Neural cell (in vitro differentiated cells): ENCODE measurements around the gene DIP2C. TPM values are rescaled to one million over a fixed set of nuclear protein-coding genes. Genes with fewer than 3 reads are reported as not detected.

Source experiments
- H2AFZ ChIP-seq: fragments of 200-600, 300-800 bp; sonication (generic), shearing (Covaris generic); 2 replicates; pipeline ENCODE4 v1.6.0; 2014; ENCODE audit warnings: low read depth, mild to moderate bottlenecking, antibody characterized with exemption, low read length, moderate library complexity
- H3F3A ChIP-seq: fragments of 200-600 bp; shearing (Covaris generic); 2 replicates; pipeline ENCODE4 v1.6.1; 2016; ENCODE audit warnings: mild to moderate bottlenecking, moderate library complexity, mixed read lengths, antibody characterized with exemption, low read length; ENCODE audit not compliant: insufficient read depth, poor library complexity, severe bottlenecking
- H3K27ac ChIP-seq: fragments of 200-600, 300-800 bp; sonication (generic), shearing (Covaris generic); 2 replicates; pipeline ENCODE4 v1.5.1; 2014; ENCODE audit warnings: mild to moderate bottlenecking, low read length, moderate library complexity
- H3K27me3 ChIP-seq: fragments of 300-800, 200-600 bp; sonication (generic), shearing (Covaris generic); 2 replicates; pipeline ENCODE4 v1.6.0; 2014; ENCODE audit warnings: mild to moderate bottlenecking, low read depth, low read length, moderate library complexity; ENCODE audit not compliant: insufficient read depth
- H3K36me3 ChIP-seq: fragments of 300-800, 200-600 bp; sonication (generic), shearing (Covaris generic); 2 replicates; pipeline ENCODE4 v1.5.1; 2014; ENCODE audit warnings: mild to moderate bottlenecking, antibody characterized with exemption, low read length, moderate library complexity; ENCODE audit not compliant: insufficient read depth
- H3K4me2 ChIP-seq: fragments of 300-800, 200-600 bp; sonication (generic), shearing (Covaris generic); 2 replicates; pipeline ENCODE4 v1.6.0; 2014; ENCODE audit warnings: mild to moderate bottlenecking, low read length
- H3K4me3 ChIP-seq: fragments of 300-800, 200-600 bp; sonication (generic), shearing (Covaris generic); 2 replicates; pipeline ENCODE4 v1.5.1; 2014; ENCODE audit warnings: mild to moderate bottlenecking, low read length, moderate library complexity
- H3K79me2 ChIP-seq: fragments of 200-600 bp; shearing (Covaris generic); replicated peaks from 2 replicates; pipeline ENCODE4 v1.6.0; 2014; ENCODE audit warnings: mild to moderate bottlenecking, low read length, moderate library complexity; ENCODE audit not compliant: insufficient read depth
- H3K9ac ChIP-seq: fragments of 300-800, 200-600 bp; sonication (generic), shearing (Covaris generic); 2 replicates; pipeline ENCODE4 v1.6.1; 2016; ENCODE audit warnings: mild to moderate bottlenecking, low read length, mixed read lengths
- H3K9me2 ChIP-seq: fragments of 200-600 bp; shearing (Covaris generic); 2 replicates; pipeline ENCODE4 v1.6.1; 2016; ENCODE audit warnings: mild to moderate bottlenecking, low read length, mixed read lengths; ENCODE audit not compliant: insufficient read depth
- H3K9me3 ChIP-seq: fragments of 200-600, 300-800 bp; sonication (generic), shearing (Covaris generic); 2 replicates; pipeline ENCODE4 v1.6.1; 2016; ENCODE audit warnings: mild to moderate bottlenecking, mixed run types, low read length, moderate library complexity, mixed read lengths
- H4K20me1 ChIP-seq: fragments of 200-600 bp; shearing (Covaris generic); 2 replicates; pipeline ENCODE4 v1.6.1; 2016; ENCODE audit warnings: mild to moderate bottlenecking, mixed run types; ENCODE audit not compliant: insufficient read depth
- CTCF ChIP-seq: fragments of 450-650 bp; IDR thresholded peaks from 2 replicates; pipeline ENCODE4 v1.5.1; 2014; ENCODE audit warnings: antibody characterized with exemption, mild to moderate bottlenecking, moderate library complexity; ENCODE audit not compliant: poor library complexity, severe bottlenecking
- EP300 ChIP-seq: fragments of 450-650 bp; conservative IDR thresholded peaks from 2 replicates; pipeline ENCODE4 v1.6.1; 2014; ENCODE audit warnings: antibody characterized with exemption, mild to moderate bottlenecking, moderate library complexity; ENCODE audit not compliant: poor library complexity, severe bottlenecking
- EZH2 ChIP-seq: fragments of 200-600, 300-800 bp; shearing (Covaris generic), sonication (generic); IDR thresholded peaks from 2 replicates; pipeline ENCODE4 v1.6.1; 2014; ENCODE audit warnings: antibody characterized with exemption, low read length, borderline replicate concordance, mild to moderate bottlenecking; ENCODE audit not compliant: insufficient read depth, poor library complexity, severe bottlenecking
- MXI1 ChIP-seq: fragments of 450-650 bp; conservative IDR thresholded peaks from 2 replicates; pipeline ENCODE4 v1.6.1; 2014; ENCODE audit warnings: antibody characterized with exemption, mild to moderate bottlenecking; ENCODE audit not compliant: poor library complexity, severe bottlenecking
- POLR2AphosphoS5 ChIP-seq: IDR thresholded peaks from 2 replicates; pipeline ENCODE4 v1.6.1; 2012
- RAD21 ChIP-seq: fragments of 450-650 bp; conservative IDR thresholded peaks from 2 replicates; pipeline ENCODE4 v1.6.1; 2014; ENCODE audit warnings: antibody characterized with exemption, mild to moderate bottlenecking, moderate library complexity
- REST ChIP-seq: IDR thresholded peaks from 2 replicates; pipeline ENCODE4 v1.6.1; 2012; ENCODE audit warnings: borderline replicate concordance
- SMC3 ChIP-seq: fragments of 450-650 bp; conservative IDR thresholded peaks from 2 replicates; pipeline ENCODE4 v1.6.1; 2014; ENCODE audit warnings: antibody characterized with exemption, mild to moderate bottlenecking, moderate library complexity; ENCODE audit not compliant: poor library complexity
- TAF1 ChIP-seq: IDR thresholded peaks from 2 replicates; pipeline ENCODE4 v1.6.1; 2012; ENCODE audit warnings: low read depth
- polyA plus RNA-seq: library from polyadenylated mRNA; depleted of rRNA; stranded (reverse); fragments of >200 nt; gene quantifications from 2 replicates; pipeline ENCODE4 v1.2.3, GENCODE V29; 2014

The DIP2C gene
- polyA plus RNA-seq, 1 donor from 2014 or later, result 24.1 TPM

- H3K79me2 ChIP-seq, result no peaks in the 10 kb centered on the region
- no peaks in the 10 kb centered on the region for H3K36me3 ChIP-seq
- no peak overlapping the region for H3K9ac ChIP-seq
- no peak overlapping the region for H2AFZ ChIP-seq
- no peaks in the 10 kb centered on the region for H4K20me1 ChIP-seq
- no peak overlapping the region for H3K27ac ChIP-seq
- H3K27me3 ChIP-seq, result no peaks in the 10 kb centered on the region
- TF ChIP-seq POLR2AphosphoS5 (no peak), SMC3 (no peak), CTCF (no peak), TAF1 (no peak), RAD21 (no peak), MXI1 (no peak), EZH2 (no peak), REST (no peak), EP300 (no peak)
- H3K4me3 ChIP-seq, result no peak overlapping the region
- H3F3A ChIP-seq, result no peaks in the 10 kb centered on the region
- no peaks in the 10 kb centered on the region for H3K9me2 ChIP-seq
- no peaks in the 10 kb centered on the region for H3K9me3 ChIP-seq
- H3K4me2 ChIP-seq, result no peak overlapping the region
Measured at GRCh38 chr10:260819-261429, 428.5 kb downstream of the DIP2C start.

- no peaks in the 10 kb centered on the region for H3K9me2 ChIP-seq
- TF ChIP-seq EZH2 (no peak), RAD21 (no peak), TAF1 (no peak)
- H3K27me3 ChIP-seq, result no peaks in the 10 kb centered on the region
- no peaks in the 10 kb centered on the region for H3K79me2 ChIP-seq
- H3K9ac ChIP-seq, result no peak overlapping the region
- no peaks in the 10 kb centered on the region for H3K9me3 ChIP-seq
- no peaks in the 10 kb centered on the region for H3F3A ChIP-seq
- no peaks in the 10 kb centered on the region for H4K20me1 ChIP-seq
- no peak overlapping the region for H2AFZ ChIP-seq
- no peak overlapping the region for H3K4me3 ChIP-seq
- H3K4me2 ChIP-seq, result no peak overlapping the region
- no peak overlapping the region for H3K27ac ChIP-seq
- H3K36me3 ChIP-seq, result peaks cover 13% of the 10 kb centered on the region
Measured at GRCh38 chr10:251982-252582, 437.4 kb downstream of the DIP2C start.
